C4-2B (cell line): ENCODE measurements around the gene UBASH3B.
"Not testable (repeated sequence)": the region's sequence is repeated elsewhere in the genome, so short reads cannot be mapped to it uniquely, and the experiment has no call there.

Source experiments
- H3K27ac ChIP-seq: fragments of 450-650 bp; 2 replicates; pipeline ENCODE4 v1.5.1; 2017
- CTCF ChIP-seq: fragments of 450-650 bp; conservative IDR thresholded peaks from 2 replicates; pipeline ENCODE4 v1.5.1; 2017; ENCODE audit warnings: mild to moderate bottlenecking
- ZFX ChIP-seq: fragments of 450-650 bp; IDR thresholded peaks from 2 replicates; pipeline ENCODE4 v1.6.1; 2017

The UBASH3B gene

GRCh38 chr11:122619757-122620156 is 35.8 kb upstream of the UBASH3B start:
- TF ChIP-seq ZFX (no peak), CTCF (no peak)
- H3K27ac ChIP-seq, result no peak overlapping the region

- H3K27ac ChIP-seq, result not testable (repeated sequence)
These were observed 30.0 kb upstream of the UBASH3B start for GRCh38 chr11:122625501-122625900.

GRCh38 chr11:122625976-122626665 is 29.4 kb upstream of the UBASH3B start:
- no peak for TF ChIP-seq ZFX
- no peak for TF ChIP-seq CTCF
- H3K27ac ChIP-seq, result no peak overlapping the region

GRCh38 chr11:122627745-122628144 is 27.8 kb upstream of the UBASH3B start:
- no peak overlapping the region for H3K27ac ChIP-seq
- no peak for TF ChIP-seq CTCF
- no peak for TF ChIP-seq ZFX

GRCh38 chr11:122628810-122629555 is 26.5 kb upstream of the UBASH3B start:
- TF ChIP-seq CTCF, result peak; percentile 86
- no peak for TF ChIP-seq ZFX
- H3K27ac ChIP-seq, result no peak overlapping the region

GRCh38 chr11:122632181-122632824 is 23.2 kb upstream of the UBASH3B start:
- no peak overlapping the region for H3K27ac ChIP-seq
- no peak for TF ChIP-seq ZFX
- no peak for TF ChIP-seq CTCF

- TF ChIP-seq ZFX, result no peak
- TF ChIP-seq CTCF, result peak; percentile 19; the same call in 1 of the 2 replicates
- H3K27ac ChIP-seq, result no peak overlapping the region
These were observed 22.2 kb upstream of the UBASH3B start for GRCh38 chr11:122633219-122633829.
